Activated CD4-positive, CD25-positive, alpha-beta regulatory T cell treated with anti-CD3 and anti-CD28 coated beads, Interleukin-2, amount 50 U/mL, for 72 hours (primary cell): ENCODE data around the gene BTBD9.

Experiments
- DNase-seq: peaks from one replicate; pipeline ENCODE4 v3.0.0; 2021

BTBD9 gene

DNA sequence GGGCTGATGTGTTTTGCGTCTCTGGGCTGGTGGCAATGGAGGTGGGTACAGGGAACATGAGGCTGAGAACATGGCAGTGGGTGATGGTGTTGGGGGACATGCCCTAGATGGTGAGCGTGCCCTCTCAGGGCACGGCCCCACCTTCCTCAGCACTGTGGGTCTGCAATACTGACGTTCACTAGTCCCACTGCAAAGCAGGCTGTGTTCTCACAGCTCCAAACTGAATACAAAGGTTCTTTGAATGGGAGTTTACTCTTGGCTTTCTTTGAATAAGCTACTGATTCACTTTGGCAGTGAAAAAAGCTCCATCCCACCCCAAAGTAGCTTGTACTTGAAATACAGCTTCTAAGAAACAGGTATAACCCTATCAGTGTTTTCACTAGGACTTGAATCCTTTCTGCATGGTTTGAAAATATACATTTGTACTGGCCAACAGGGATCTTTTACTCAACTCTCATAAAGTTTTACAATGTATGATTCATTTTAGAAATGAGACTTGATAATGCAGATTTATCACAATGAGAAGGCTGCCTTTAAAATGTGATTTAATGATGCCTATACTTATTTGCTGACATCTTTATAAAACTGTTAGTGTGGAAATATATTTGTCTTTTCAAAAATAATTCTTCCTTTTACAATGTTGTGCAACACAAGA is 419.5 kb downstream of the BTBD9 start:
- no peak for DNase-seq

DNA sequence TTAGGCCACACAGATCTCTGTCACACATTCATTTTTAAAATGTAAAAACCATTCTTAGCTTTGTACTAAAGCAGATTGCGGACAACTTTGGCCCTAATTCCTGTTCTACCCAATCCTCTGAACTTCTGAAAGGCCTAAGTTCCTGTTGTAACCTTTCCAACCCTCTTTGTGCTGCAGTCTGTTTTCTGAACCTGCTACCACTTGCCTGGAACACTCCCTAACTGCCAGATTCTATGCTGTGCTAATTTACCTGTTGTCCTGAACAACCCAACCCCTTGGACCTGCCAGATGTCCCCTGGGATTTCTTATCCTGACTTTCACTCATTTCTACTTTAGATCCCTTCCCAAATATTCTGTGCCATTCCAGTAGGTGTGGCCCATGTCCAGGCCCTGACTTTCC is 421.5 kb downstream of the BTBD9 start:
- no peak for DNase-seq

- DNase-seq, result no peak
These were observed 423.3 kb downstream of the BTBD9 start for GRCh38 chr6:38216451-38216850.

DNA sequence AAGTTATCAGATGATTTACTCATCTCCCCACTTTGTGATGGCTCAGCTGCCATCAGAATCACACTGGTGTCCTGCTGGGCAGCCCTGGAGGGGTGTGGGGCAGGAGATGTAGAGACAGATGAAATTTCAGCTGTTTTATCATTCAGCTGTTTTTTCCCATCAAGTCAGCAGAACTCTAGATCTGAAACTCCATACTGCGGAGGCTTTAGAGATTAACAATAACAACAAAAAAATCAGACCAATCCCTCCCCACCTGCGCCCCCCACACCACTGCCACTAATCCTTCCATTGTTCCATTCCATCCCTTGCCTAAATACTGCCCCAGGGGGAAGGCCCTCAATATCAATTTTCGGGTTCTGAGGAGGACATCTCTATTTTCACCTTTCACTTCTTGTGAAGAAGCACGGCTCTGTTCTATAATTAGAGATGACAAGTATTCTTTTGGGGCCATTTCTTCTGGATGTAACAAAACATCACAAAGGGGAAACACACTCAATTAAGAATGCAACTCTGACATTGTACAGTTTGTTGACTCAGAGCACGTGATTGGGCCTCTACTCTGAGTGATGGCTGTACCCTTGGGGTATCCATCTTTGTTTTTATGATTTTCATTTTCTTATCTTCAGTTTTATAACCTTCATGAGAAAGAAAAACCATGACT is 423.9 kb downstream of the BTBD9 start:
- no peak for DNase-seq

- no peak for DNase-seq
These were observed 424.5 kb downstream of the BTBD9 start for GRCh38 chr6:38215225-38215624.

DNA sequence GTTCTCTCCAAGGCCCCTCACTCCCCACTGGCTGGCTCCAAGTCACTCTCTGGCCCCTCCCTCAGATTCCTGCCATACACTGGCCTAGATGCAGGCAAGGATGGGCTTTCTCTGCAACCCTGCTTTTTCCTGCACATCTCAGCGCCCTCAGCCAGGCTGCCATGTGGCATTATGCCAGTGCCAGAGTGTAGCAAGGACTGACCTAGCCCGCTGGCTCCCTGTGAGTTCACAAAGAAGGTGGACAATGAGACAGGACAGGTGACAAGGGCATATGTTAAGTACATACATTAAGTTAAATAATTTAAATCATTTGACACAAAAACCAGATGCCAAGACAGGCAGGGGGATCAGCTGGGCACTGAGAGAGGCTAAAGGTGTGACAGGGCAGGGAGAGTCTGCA is 425.6 kb downstream of the BTBD9 start:
- no peak for DNase-seq

DNA sequence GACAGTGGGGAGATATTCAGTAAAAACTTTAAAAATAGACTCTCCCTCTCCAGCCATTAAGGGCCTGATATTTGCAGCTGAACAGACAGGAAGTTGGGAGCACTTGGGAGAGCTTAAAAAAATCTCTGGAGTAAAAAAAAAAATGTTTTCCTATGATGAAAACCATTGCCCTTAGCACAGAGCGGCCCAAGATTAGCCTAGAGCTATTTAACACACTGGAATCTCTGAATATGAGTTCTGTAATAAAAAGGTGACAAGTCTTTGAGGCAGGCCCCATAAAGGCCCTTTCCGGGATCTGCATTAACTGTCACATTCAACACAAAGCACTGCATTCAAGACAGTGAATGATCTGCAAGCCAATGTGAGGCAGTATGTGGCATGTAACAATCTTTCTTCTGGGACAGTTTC is 426.5 kb downstream of the BTBD9 start:
- DNase-seq, result no peak

DNA sequence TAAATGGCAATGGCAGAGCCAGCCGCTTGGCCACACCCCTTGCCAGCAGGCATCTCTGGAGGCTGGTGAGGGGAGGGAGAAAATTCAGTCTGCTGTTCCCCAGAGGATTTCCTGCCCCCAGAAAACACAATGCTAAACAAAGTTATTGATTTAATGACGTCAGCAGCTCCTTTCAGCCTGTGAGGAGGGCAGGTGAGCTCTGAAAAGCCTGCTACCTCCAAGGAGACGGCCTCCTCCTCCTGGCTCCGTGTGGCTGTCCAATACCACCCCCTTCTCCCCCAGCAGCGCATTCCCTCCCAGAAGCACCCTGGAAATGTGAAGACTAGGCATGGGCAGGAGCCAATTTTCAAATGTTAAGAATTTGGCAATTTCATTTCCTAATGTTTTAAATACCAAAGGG is 427.1 kb downstream of the BTBD9 start:
- no peak for DNase-seq

DNA sequence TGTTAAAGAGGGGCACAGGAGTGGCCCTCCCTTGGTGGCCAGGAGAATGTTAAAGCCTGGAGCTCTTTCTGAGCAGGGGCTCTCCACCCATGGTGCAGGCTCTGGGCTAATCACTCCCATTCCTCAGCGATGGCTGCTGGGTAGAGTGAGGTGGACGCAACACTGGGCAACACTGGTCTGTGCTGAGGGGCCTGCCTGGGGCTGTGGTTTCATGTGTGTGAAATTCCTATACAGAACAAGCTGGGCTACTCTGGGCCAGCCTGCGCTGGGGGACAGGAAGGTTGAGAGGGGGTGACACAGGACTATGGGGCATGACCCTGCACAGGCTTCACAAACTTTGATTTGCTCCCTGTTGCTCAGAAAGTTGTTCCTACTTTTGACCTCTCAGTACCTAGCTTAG is 427.6 kb downstream of the BTBD9 start:
- no peak for DNase-seq

GRCh38 chr6:38209371-38210260 is 430.1 kb downstream of the BTBD9 start:
- DNase-seq, result no peak

GRCh38 chr6:38208028-38208427 is 431.7 kb downstream of the BTBD9 start:
- no peak for DNase-seq

DNA sequence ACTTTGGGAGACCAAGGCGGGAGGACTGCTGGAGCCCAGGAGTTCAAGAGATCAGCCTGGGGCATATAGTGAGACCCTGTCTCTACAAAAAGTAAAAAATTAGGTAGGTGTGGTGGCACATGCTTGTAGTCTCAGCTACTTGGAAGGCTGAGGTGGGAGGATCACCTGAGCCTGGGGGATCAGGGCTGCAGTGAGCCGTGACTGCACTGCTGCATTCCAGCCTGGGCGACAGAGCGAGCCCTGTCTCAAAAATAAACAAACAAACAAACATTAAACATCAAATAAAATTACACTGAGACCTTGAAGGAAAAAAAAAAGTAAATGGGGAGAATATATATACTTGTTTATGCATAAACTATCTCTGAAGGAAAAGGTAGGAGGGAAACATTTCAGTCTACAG is 432.4 kb downstream of the BTBD9 start:
- no peak for DNase-seq

GRCh38 chr6:38198219-38198618 is 441.5 kb downstream of the BTBD9 start:
- no peak for DNase-seq

GRCh38 chr6:38195113-38195635 is 444.6 kb downstream of the BTBD9 start:
- DNase-seq, result no peak

DNA sequence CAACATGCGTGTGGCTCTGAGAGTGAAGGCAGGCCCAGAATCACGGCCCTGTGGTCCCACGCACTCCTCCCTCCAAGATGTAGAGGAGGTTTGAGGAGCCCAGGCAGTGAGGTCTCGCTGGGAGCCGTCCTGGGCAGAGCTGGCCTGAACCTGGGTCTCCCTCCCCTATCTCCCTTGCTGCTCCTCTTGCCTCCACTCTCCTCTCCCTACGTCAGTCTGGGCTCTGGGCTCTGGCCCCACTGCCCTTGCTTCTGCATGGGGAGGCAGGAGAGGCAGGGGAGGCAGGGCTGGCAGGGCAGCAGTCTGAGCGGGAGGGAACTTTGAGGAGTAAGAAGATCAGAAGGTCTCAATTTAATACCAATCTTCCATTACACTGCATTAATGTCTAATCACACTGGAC is 445.1 kb downstream of the BTBD9 start:
- DNase-seq, result no peak

- no peak for DNase-seq
These were observed 445.5 kb downstream of the BTBD9 start for GRCh38 chr6:38194282-38194572.

DNA sequence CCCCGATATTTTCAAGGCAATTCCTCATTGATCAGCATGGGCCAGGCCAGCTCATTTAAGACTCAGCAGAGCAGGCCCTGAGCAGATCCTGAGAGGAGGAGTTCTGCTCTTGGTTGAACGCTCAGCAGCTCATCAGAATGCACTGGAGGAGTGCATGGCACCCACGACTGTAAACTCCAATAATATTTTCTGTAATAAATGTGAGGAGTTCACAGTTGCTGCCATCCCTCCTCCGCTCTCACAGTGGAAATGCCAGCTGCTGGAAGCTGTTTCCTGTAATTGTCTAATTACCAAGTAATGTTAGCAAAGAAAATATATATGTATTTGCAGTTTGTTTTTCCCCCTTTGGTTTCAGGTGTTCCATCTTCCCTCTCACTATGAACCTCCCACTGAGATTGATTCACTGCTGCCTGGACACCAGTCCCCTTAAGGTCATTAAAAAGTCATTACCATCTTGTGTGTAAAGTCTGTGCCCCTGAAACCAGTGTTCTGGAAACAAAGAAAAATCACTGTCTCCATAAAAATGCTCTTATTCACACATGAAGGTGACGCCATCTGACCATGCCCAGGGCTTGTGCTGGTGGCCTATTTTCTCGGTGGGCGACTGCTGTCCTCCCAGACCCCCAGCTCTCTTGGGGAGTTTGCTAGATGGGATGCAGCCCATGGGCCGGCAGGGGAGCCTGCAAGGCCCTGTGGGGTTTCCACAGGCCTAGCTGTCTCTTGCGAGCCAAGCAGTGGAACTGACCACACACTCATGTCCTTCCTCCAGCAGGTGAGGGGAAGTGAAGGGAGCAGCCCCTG is 446.0 kb downstream of the BTBD9 start:
- no peak for DNase-seq

DNA sequence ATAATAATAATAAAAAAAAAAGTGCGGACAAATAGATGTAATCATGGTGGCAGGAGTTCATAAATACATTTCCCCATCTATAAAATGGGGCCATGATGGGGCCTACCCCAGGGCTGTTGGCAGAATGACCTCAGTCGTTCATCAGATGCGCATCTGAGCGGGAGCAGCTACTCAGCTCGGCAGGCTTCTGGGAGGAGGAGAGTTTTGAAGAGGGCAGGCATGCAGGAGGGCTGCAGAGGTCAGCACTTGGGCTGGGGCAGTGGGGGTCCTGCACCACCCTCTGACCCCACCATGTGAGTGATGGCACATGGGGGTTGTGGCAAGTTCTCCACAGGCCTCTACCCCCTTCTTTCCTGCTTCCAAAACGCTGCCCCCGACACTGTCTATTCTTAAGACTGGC is 446.7 kb downstream of the BTBD9 start:
- DNase-seq, result no peak

DNA sequence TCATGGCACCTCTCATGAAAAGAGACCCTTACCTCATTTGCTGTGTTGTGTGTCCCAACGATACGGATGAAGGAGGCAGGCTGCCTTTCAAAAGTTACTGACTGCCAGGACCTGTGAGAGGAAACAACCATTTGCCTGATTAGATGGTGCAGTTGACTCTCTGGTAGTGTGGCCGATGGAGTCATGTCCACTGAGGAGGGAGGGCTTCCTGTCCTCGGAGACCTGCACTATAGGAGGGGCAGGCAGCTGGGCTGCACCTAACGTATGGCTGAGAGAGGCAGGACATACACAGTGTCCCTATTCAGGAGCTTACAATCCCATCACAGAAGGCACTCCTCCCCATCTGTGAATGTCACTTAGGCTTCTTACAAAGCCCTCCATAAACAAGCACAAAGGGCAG is 447.2 kb downstream of the BTBD9 start:
- no peak for DNase-seq

DNA sequence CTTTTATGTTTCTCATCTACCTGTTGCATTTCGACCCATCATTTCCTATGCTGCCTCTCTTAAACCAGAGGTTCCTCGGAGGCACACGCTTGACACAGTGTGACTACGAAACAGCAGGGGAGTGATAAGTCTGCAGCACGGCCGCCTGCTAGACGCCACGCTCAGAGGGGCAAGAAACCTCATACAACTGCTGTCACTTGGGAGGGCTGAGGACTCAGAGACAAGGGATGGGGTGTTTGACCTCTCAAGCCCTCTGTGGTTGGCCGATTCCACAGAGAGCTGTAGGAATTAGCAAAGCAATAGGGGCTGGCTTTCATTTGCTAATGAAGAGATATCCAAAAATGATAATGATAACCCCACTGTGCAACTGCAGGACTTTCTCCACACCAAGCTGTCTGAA is 447.7 kb downstream of the BTBD9 start:
- no peak for DNase-seq

DNA sequence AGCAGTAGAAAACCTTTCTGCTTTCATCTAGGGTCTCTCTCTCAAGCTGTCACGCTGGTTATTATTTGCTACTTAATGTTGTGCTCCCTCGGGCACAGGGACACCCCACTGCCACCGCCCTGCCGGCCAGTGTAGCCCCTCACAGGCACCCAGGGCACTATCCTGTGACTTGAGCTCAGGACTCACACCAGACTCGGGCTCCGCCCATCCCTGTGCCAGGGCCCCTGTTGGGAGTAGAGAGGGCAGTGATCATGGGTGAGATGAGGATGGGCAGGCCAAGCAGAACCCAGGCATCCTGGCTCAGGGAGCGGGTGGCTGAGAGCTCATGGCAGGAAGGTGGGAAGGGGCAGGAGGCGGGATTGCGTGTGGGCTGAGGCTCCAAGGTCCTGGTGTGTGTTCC is 448.3 kb downstream of the BTBD9 start:
- DNase-seq, result no peak

GRCh38 chr6:38188677-38189335 is 450.9 kb downstream of the BTBD9 start:
- DNase-seq, result no peak
